Osteocyte (in vitro differentiated cells): ENCODE results near the gene CLNS1A. TPM values are rescaled to one million over a fixed set of nuclear protein-coding genes. Genes with fewer than 3 reads are reported as not detected.

ENCODE experiments used
- DNase-seq: peaks from one replicate; pipeline ENCODE4 v3.0.0; 2021; ENCODE audit warnings: mixed read lengths; ENCODE audit not compliant: unreplicated experiment; ENCODE audit errors: extremely low spot score
- H3K27ac Mint-ChIP-seq: one replicate; pipeline ENCODE4 v1.8.0; 2021; ENCODE audit warnings: mild to moderate bottlenecking, mixed read lengths; ENCODE audit not compliant: unreplicated experiment
- H3K27me3 Mint-ChIP-seq: one replicate; pipeline ENCODE4 v1.8.0; 2021; ENCODE audit warnings: mixed read lengths; ENCODE audit not compliant: unreplicated experiment
- H3K36me3 Mint-ChIP-seq: one replicate; pipeline ENCODE4 v1.8.0; 2021; ENCODE audit warnings: mixed read lengths; ENCODE audit not compliant: unreplicated experiment
- H3K4me1 Mint-ChIP-seq: one replicate; pipeline ENCODE4 v1.8.0; 2021; ENCODE audit warnings: mixed read lengths; ENCODE audit not compliant: unreplicated experiment
- H3K4me3 Mint-ChIP-seq: one replicate; pipeline ENCODE4 v1.8.0; 2021; ENCODE audit warnings: mild to moderate bottlenecking, moderate library complexity, mixed read lengths; ENCODE audit not compliant: unreplicated experiment
- H3K9me3 Mint-ChIP-seq: one replicate; pipeline ENCODE4 v1.8.0; 2021; ENCODE audit warnings: mixed read lengths; ENCODE audit not compliant: unreplicated experiment
- CTCF ChIP-seq: fragments of 200-600 bp; sonication (generic); IDR thresholded peaks from 2 replicates; pipeline ENCODE4 v1.5.0; 2021; ENCODE audit warnings: antibody characterized with exemption, mild to moderate bottlenecking, moderate library complexity
- long read RNA-seq: library from polyadenylated mRNA; unstranded; transcript quantifications from one replicate; pipeline ENCODE4 v2.0.0, GENCODE V29; 2021
- total RNA-seq: library from RNA; stranded (reverse); gene quantifications from 2 replicates; pipeline ENCODE4 v1.2.1, GENCODE V29; 2021

CLNS1A gene
- total RNA-seq, result 87.4 and 88.0 TPM in 2 replicates
- long read RNA-seq, transcript CLNS1A-204 (7 exons, 2,993 nt), result major isoform, 424 of 443 reads
- long read RNA-seq, partial matches to known transcripts, result 2 of 443 reads
- long read RNA-seq, other reads (novel, unspliced or antisense), result 15 of 443 reads

GRCh38 chr11:77637345-77638165, at the start of gene CLNS1A:
TSS of gene CLNS1A (minus strand) at chr11:77637794. CDS start at chr11:77637714, 80 bp downstream.
- peak; percentile 92 for DNase-seq
- TF ChIP-seq CTCF, result no peak
- Mint-ChIP-seq H3K27me3 (no peaks in the 10 kb centered on the region), H3K36me3 (peaks cover 3% of the 10 kb centered on the region), H3K9me3 (no peaks in the 10 kb centered on the region), H3K27ac (peak within 1 kb of the TSS; percentile 98), H3K4me3 (peak within 1 kb of the TSS; percentile 94), H3K4me1 (peaks cover 26% of the 10 kb centered on the region)

- Mint-ChIP-seq H3K4me3 (no peak overlapping the region), H3K27ac (no peak overlapping the region), H3K4me1 (peaks cover 2% of the 10 kb centered on the region), H3K36me3 (peaks cover 50% of the 10 kb centered on the region), H3K9me3 (no peaks in the 10 kb centered on the region), H3K27me3 (no peaks in the 10 kb centered on the region)
- no peak for TF ChIP-seq CTCF
- no peak for DNase-seq
Observed at GRCh38 chr11:77687088-77687487, 49.5 kb upstream of the CLNS1A start.

- TF ChIP-seq CTCF, result no peak
- Mint-ChIP-seq H3K27ac (no peak overlapping the region), H3K4me1 (no peaks in the 10 kb centered on the region), H3K4me3 (no peak overlapping the region), H3K36me3 (peaks cover 70% of the 10 kb centered on the region), H3K9me3 (no peaks in the 10 kb centered on the region), H3K27me3 (no peaks in the 10 kb centered on the region)
- no peak for DNase-seq
Observed at GRCh38 chr11:77677138-77677537, 39.5 kb upstream of the CLNS1A start.

- TF ChIP-seq CTCF, result no peak
- Mint-ChIP-seq H3K27me3 (no peaks in the 10 kb centered on the region), H3K4me3 (no peak overlapping the region), H3K4me1 (no peaks in the 10 kb centered on the region), H3K36me3 (peaks cover 82% of the 10 kb centered on the region), H3K27ac (no peak overlapping the region), H3K9me3 (no peaks in the 10 kb centered on the region)
- DNase-seq, result no peak
Observed at GRCh38 chr11:77672264-77672663, 34.7 kb upstream of the CLNS1A start.

GRCh38 chr11:77669848-77670511, 32.4 kb upstream of the CLNS1A start:
- Mint-ChIP-seq H3K4me1 (no peaks in the 10 kb centered on the region), H3K27me3 (no peaks in the 10 kb centered on the region), H3K36me3 (peaks cover 69% of the 10 kb centered on the region)

More at GRCh38 chr11:77669848-77670511, 32.4 kb upstream of the CLNS1A start:
- TF ChIP-seq CTCF, result no peak
- Mint-ChIP-seq H3K4me3 (no peak overlapping the region), H3K9me3 (no peaks in the 10 kb centered on the region), H3K27ac (no peak overlapping the region)
- DNase-seq, result no peak
